HEK293 (cell line): Measurements from ENCODE around the gene AHCTF1.

ENCODE experiments used
- CTCF ChIA-PET: fragments of 350-600 bp; formaldehyde crosslinking; extraction: SDS; loops from one replicate; lab custom pipeline; 2021; ENCODE audit warnings: antibody characterized with exemption; lab: Yijun Ruan, JAX
- POLR2A ChIA-PET: fragments of 300-600 bp; formaldehyde crosslinking; extraction: SDS; loops from one replicate; lab custom pipeline; 2020; ENCODE audit warnings: antibody characterized with exemption, inconsistent platforms; lab: Yijun Ruan, JAX
- H3K27ac ChIP-seq: fragments of 200-500 bp; sonication (Bioruptor generic); 2 replicates; pipeline ENCODE4 v1.5.1; 2014; ENCODE audit warnings: low read depth, low read length, control low read depth, inconsistent platforms; ENCODE audit errors: extremely low read depth
- H3K36me3 ChIP-seq, 2 experiments: fragments of 200-500 bp in 1 of 2; sonication (Bioruptor generic) in 1 of 2; 1 replicate in 1 of 2; 2 replicates in 1 of 2; pipeline ENCODE4 v1.5.1; 2014 to 2017; ENCODE audit warnings: inconsistent platforms in 2 of 2, low read length in 2 of 2; ENCODE audit not compliant: control insufficient read depth in 2 of 2, insufficient read depth in 1 of 2
- H3K4me1 ChIP-seq: fragments of 200-500 bp; sonication (Bioruptor generic); 2 replicates; pipeline ENCODE4 v1.5.1; 2014; ENCODE audit warnings: mild to moderate bottlenecking, low read length, inconsistent platforms; ENCODE audit not compliant: control insufficient read depth, insufficient read depth
- H3K4me3 ChIP-seq: 2 replicates; pipeline ENCODE4 v1.5.1; 2011; ENCODE audit warnings: low read depth, mild to moderate bottlenecking, control low read depth, low read length, moderate library complexity
- H3K9me3 ChIP-seq: fragments of 200-500 bp; sonication (Bioruptor generic); 2 replicates; pipeline ENCODE4 v1.5.1; 2014; ENCODE audit warnings: low read depth, low read length, inconsistent platforms; ENCODE audit not compliant: control insufficient read depth, insufficient read depth
- GLI2 ChIP-seq: fragments of 450-650 bp; formaldehyde crosslinking; IDR thresholded peaks from 2 replicates; pipeline ENCODE4; 2017; ENCODE audit warnings: missing biosample characterization, missing genetic modification characterization, low read depth, borderline replicate concordance
- GLI4 ChIP-seq: fragments of 450-650 bp; formaldehyde crosslinking; IDR thresholded peaks from 2 replicates; pipeline ENCODE4 v1.5.1; 2016; ENCODE audit warnings: missing biosample characterization, missing genetic modification characterization
- PRDM1 ChIP-seq: fragments of 450-650 bp; formaldehyde crosslinking; IDR thresholded peaks from 2 replicates; pipeline ENCODE4; 2016; ENCODE audit warnings: missing biosample characterization, missing genetic modification characterization
- TCF7L2 ChIP-seq: IDR thresholded peaks from 2 replicates; pipeline ENCODE4 v1.6.1; 2011; ENCODE audit warnings: low read depth, mild to moderate bottlenecking, inconsistent platforms, low read length, moderate library complexity, borderline replicate concordance
- ZBTB48 ChIP-seq: fragments of 450-650 bp; formaldehyde crosslinking; IDR thresholded peaks from 2 replicates; pipeline ENCODE4 v1.5.1; 2016; ENCODE audit warnings: missing biosample characterization, missing genetic modification characterization
- ZBTB8A ChIP-seq: fragments of 450-650 bp; formaldehyde crosslinking; IDR thresholded peaks from 2 replicates; pipeline ENCODE4 v1.5.1; 2016; ENCODE audit warnings: missing biosample characterization, missing genetic modification characterization
- ZNF114 ChIP-seq: fragments of 450-650 bp; formaldehyde crosslinking; IDR thresholded peaks from 2 replicates; pipeline ENCODE4 v1.5.0; 2017; ENCODE audit warnings: missing biosample characterization, missing genetic modification characterization
- ZNF211 ChIP-seq: fragments of 450-650 bp; formaldehyde crosslinking; IDR thresholded peaks from 2 replicates; pipeline ENCODE4 v1.5.1; 2016; ENCODE audit warnings: low read depth, missing biosample characterization, missing genetic modification characterization
- ZNF239 ChIP-seq: fragments of 450-650 bp; formaldehyde crosslinking; IDR thresholded peaks from 2 replicates; pipeline ENCODE4 v1.5.1; 2016; ENCODE audit warnings: missing biosample characterization, missing genetic modification characterization
- ZNF335 ChIP-seq: fragments of 450-650 bp; formaldehyde crosslinking; conservative IDR thresholded peaks from 2 replicates; pipeline ENCODE4 v1.5.1; 2016; ENCODE audit warnings: missing biosample characterization, missing genetic modification characterization
- ZNF366 ChIP-seq: fragments of 450-650 bp; formaldehyde crosslinking; conservative IDR thresholded peaks from 2 replicates; pipeline ENCODE4 v1.5.1; 2016; ENCODE audit warnings: missing biosample characterization, missing genetic modification characterization
- ZNF423 ChIP-seq: fragments of 450-650 bp; formaldehyde crosslinking; IDR thresholded peaks from 2 replicates; pipeline ENCODE4 v1.5.1; 2016; ENCODE audit warnings: missing biosample characterization, missing genetic modification characterization
- ZNF571 ChIP-seq: fragments of 450-650 bp; formaldehyde crosslinking; IDR thresholded peaks from 2 replicates; pipeline ENCODE4 v1.5.0; 2017; ENCODE audit warnings: missing biosample characterization, missing genetic modification characterization
- ZNF777 ChIP-seq: fragments of 450-650 bp; formaldehyde crosslinking; IDR thresholded peaks from 2 replicates; pipeline ENCODE4 v1.5.1; 2017; ENCODE audit warnings: missing biosample characterization, missing genetic modification characterization, borderline replicate concordance
- TF ChIP-seq, protein P1 (sequence below): fragments of 450-650 bp; formaldehyde crosslinking; IDR thresholded peaks from 2 replicates; pipeline ENCODE4 v1.5.1; 2017; ENCODE audit warnings: missing biosample characterization, missing genetic modification characterization
- TF ChIP-seq, protein P2 (sequence below): fragments of 450-650 bp; formaldehyde crosslinking; IDR thresholded peaks from 2 replicates; pipeline ENCODE4 v1.5.1; 2017; ENCODE audit warnings: missing biosample characterization, missing genetic modification characterization
- TF ChIP-seq, protein P3 (sequence below): fragments of 450-650 bp; formaldehyde crosslinking; optimal IDR thresholded peaks from 2 replicates; pipeline ENCODE3; 2016; ENCODE audit warnings: missing biosample characterization, mild to moderate bottlenecking, missing genetic modification characterization
- TF ChIP-seq, protein P4 (sequence below): fragments of 450-650 bp; formaldehyde crosslinking; IDR thresholded peaks from 2 replicates; pipeline ENCODE4 v1.5.1; 2016; ENCODE audit warnings: missing biosample characterization, missing genetic modification characterization
- TF ChIP-seq, protein P5 (sequence below): fragments of 450-650 bp; formaldehyde crosslinking; IDR thresholded peaks from 2 replicates; pipeline ENCODE4 v1.5.1; 2016; ENCODE audit warnings: missing biosample characterization, missing genetic modification characterization, borderline replicate concordance

The AHCTF1 gene

DNA sequence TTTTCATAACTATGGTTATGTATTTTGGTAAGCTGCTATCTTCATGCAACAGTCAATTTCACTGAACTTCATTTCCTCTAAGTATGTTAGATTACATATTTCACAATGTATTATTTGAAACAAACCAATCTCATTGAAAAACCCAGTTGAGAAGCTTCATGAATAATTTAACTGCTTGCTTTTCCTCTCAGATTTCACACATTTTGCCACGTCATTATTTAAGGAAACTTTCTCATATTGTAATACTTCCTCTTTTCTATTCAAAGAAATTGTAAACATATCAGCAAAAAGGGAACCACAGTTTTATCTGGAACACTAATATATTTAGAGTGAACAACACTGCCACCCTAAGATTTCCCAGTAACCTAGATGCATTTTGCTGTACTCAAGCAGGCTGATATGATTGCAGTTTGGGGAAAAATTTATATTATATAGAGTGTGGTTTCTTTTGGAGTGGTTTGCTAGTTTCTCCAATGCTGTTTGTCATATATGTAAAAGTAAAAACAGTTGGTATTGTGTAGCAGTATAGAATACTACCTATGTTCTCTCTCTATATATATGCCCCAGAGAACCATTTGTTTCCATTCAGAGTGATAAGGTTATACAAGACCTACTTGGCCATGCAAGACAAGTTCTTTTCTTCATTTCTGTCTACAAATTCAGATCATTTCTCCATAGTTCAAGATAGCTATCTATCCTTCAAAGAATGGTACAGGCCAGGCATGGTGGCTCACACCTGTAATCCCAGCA is 28.4 kb upstream of the AHCTF1 start:
- no peak overlapping the region for H3K4me3 ChIP-seq
- H3K9me3 ChIP-seq: no peaks in the 10 kb centered on the region
- no peak overlapping the region for H3K27ac ChIP-seq
- peaks cover 0 to 52% of the 10 kb centered on the region in 2 experiments; a peak in 2 of 3 replicates for H3K36me3 ChIP-seq
- CTCF ChIA-PET: no interaction called here
- TF ChIP-seq ZNF114: no peak
- TF ChIP-seq ZNF571 (tag by site-specific recombination): no peak
- TF ChIP-seq ZNF239 (tag by site-specific recombination): no peak
- TF ChIP-seq, protein P1, sequence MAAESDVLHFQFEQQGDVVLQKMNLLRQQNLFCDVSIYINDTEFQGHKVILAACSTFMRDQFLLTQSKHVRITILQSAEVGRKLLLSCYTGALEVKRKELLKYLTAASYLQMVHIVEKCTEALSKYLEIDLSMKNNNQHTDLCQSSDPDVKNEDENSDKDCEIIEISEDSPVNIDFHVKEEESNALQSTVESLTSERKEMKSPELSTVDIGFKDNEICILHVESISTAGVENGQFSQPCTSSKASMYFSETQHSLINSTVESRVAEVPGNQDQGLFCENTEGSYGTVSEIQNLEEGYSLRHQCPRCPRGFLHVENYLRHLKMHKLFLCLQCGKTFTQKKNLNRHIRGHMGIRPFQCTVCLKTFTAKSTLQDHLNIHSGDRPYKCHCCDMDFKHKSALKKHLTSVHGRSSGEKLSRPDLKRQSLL (tag by site-specific recombination): no peak
- TF ChIP-seq, protein P2, sequence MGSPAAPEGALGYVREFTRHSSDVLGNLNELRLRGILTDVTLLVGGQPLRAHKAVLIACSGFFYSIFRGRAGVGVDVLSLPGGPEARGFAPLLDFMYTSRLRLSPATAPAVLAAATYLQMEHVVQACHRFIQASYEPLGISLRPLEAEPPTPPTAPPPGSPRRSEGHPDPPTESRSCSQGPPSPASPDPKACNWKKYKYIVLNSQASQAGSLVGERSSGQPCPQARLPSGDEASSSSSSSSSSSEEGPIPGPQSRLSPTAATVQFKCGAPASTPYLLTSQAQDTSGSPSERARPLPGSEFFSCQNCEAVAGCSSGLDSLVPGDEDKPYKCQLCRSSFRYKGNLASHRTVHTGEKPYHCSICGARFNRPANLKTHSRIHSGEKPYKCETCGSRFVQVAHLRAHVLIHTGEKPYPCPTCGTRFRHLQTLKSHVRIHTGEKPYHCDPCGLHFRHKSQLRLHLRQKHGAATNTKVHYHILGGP (tag by site-specific recombination): no peak
- no peaks in the 10 kb centered on the region for H3K4me1 ChIP-seq
- POLR2A ChIA-PET: no interaction called here

DNA sequence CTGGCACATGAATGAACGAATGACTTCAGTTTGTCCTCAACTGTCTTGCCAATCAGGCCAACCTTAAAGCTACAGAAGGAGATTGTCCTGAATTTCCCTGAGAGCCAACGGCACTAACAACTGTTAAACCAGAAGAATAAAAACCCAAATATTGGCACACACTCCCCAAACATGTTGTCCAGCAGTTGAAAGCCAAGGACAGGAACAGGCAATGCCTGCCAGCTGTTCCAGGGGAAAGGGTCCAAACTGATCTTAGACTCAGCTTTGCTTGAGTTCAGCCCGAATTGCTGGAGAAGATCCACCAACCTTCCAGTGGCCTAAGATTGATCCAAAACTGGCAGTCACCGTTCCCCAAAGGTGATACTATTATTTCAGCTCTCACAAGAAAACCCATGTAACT is 22.4 kb upstream of the AHCTF1 start:
- H3K4me1 ChIP-seq: no peaks in the 10 kb centered on the region
- no peaks in the 10 kb centered on the region for H3K9me3 ChIP-seq
- CTCF ChIA-PET: no interaction called here
- POLR2A ChIA-PET: no interaction called here
- H3K27ac ChIP-seq: no peak overlapping the region
- H3K36me3 ChIP-seq: peaks cover 0 to 20% of the 10 kb centered on the region in 2 experiments; a peak in 2 of 3 replicates
- H3K4me3 ChIP-seq: no peak overlapping the region
- TF ChIP-seq ZNF423 (tag by site-specific recombination) (no peak), PRDM1 (tag by site-specific recombination) (no peak), GLI4 (tag by site-specific recombination) (no peak), TCF7L2 (no peak), ZBTB48 (tag by site-specific recombination) (no peak), ZNF335 (no peak), ZNF366 (tag by site-specific recombination) (no peak), ZBTB8A (tag by site-specific recombination) (no peak), ZNF777 (no peak), GLI2 (tag by site-specific recombination) (no peak), ZNF211 (no peak)
- TF ChIP-seq, protein P2 (tag by site-specific recombination): no peak
- TF ChIP-seq, protein P3, sequence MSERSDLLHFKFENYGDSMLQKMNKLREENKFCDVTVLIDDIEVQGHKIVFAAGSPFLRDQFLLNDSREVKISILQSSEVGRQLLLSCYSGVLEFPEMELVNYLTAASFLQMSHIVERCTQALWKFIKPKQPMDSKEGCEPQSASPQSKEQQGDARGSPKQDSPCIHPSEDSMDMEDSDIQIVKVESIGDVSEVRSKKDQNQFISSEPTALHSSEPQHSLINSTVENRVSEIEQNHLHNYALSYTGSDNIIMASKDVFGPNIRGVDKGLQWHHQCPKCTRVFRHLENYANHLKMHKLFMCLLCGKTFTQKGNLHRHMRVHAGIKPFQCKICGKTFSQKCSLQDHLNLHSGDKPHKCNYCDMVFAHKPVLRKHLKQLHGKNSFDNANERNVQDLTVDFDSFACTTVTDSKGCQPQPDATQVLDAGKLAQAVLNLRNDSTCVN (tag by site-specific recombination): no peak
- TF ChIP-seq, protein P4, sequence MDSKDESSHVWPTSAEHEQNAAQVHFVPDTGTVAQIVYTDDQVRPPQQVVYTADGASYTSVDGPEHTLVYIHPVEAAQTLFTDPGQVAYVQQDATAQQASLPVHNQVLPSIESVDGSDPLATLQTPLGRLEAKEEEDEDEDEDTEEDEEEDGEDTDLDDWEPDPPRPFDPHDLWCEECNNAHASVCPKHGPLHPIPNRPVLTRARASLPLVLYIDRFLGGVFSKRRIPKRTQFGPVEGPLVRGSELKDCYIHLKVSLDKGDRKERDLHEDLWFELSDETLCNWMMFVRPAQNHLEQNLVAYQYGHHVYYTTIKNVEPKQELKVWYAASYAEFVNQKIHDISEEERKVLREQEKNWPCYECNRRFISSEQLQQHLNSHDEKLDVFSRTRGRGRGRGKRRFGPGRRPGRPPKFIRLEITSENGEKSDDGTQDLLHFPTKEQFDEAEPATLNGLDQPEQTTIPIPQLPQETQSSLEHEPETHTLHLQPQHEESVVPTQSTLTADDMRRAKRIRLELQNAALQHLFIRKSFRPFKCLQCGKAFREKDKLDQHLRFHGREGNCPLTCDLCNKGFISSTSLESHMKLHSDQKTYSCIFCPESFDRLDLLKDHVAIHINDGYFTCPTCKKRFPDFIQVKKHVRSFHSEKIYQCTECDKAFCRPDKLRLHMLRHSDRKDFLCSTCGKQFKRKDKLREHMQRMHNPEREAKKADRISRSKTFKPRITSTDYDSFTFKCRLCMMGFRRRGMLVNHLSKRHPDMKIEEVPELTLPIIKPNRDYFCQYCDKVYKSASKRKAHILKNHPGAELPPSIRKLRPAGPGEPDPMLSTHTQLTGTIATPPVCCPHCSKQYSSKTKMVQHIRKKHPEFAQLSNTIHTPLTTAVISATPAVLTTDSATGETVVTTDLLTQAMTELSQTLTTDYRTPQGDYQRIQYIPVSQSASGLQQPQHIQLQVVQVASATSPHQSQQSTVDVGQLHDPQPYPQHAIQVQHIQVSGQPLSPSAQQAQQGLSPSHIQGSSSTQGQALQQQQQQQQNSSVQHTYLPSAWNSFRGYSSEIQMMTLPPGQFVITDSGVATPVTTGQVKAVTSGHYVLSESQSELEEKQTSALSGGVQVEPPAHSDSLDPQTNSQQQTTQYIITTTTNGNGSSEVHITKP: no peak
- TF ChIP-seq, protein P5, sequence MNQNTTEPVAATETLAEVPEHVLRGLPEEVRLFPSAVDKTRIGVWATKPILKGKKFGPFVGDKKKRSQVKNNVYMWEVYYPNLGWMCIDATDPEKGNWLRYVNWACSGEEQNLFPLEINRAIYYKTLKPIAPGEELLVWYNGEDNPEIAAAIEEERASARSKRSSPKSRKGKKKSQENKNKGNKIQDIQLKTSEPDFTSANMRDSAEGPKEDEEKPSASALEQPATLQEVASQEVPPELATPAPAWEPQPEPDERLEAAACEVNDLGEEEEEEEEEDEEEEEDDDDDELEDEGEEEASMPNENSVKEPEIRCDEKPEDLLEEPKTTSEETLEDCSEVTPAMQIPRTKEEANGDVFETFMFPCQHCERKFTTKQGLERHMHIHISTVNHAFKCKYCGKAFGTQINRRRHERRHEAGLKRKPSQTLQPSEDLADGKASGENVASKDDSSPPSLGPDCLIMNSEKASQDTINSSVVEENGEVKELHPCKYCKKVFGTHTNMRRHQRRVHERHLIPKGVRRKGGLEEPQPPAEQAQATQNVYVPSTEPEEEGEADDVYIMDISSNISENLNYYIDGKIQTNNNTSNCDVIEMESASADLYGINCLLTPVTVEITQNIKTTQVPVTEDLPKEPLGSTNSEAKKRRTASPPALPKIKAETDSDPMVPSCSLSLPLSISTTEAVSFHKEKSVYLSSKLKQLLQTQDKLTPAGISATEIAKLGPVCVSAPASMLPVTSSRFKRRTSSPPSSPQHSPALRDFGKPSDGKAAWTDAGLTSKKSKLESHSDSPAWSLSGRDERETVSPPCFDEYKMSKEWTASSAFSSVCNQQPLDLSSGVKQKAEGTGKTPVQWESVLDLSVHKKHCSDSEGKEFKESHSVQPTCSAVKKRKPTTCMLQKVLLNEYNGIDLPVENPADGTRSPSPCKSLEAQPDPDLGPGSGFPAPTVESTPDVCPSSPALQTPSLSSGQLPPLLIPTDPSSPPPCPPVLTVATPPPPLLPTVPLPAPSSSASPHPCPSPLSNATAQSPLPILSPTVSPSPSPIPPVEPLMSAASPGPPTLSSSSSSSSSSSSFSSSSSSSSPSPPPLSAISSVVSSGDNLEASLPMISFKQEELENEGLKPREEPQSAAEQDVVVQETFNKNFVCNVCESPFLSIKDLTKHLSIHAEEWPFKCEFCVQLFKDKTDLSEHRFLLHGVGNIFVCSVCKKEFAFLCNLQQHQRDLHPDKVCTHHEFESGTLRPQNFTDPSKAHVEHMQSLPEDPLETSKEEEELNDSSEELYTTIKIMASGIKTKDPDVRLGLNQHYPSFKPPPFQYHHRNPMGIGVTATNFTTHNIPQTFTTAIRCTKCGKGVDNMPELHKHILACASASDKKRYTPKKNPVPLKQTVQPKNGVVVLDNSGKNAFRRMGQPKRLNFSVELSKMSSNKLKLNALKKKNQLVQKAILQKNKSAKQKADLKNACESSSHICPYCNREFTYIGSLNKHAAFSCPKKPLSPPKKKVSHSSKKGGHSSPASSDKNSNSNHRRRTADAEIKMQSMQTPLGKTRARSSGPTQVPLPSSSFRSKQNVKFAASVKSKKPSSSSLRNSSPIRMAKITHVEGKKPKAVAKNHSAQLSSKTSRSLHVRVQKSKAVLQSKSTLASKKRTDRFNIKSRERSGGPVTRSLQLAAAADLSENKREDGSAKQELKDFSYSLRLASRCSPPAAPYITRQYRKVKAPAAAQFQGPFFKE: no peak
